Stomach (tissue), 4 donors: Measurements from ENCODE around the gene TNFSF8.

ENCODE experiments used
- CTCF ChIP-seq, 7 experiments: fragments of 450-650 bp in 4 of 7; fragments of 200-600 bp in 3 of 7; sonication (generic) in 3 of 7; IDR thresholded peaks; one replicate each; pipeline ENCODE4 v1.5.1; 2016 to 2019; ENCODE audit warnings: antibody characterized with exemption in 7 of 7, control low read depth in 2 of 7, mild to moderate bottlenecking in 1 of 7
- EP300 ChIP-seq: sonication (generic); formaldehyde crosslinking; IDR thresholded peaks from one replicate; pipeline ENCODE4 v1.6.1; 2017; ENCODE audit warnings: antibody characterized with exemption
- POLR2A ChIP-seq, 4 donors: fragments of 450-650 bp; IDR thresholded peaks; one replicate each; pipeline ENCODE4 v1.6.1; 2016; ENCODE audit warnings: antibody characterized with exemption in 4 of 4, control low read depth in 2 of 4, mild to moderate bottlenecking in 1 of 4, moderate library complexity in 1 of 4
- POLR2AphosphoS5 ChIP-seq, 3 donors: sonication (generic); formaldehyde crosslinking; IDR thresholded peaks; one replicate each; pipeline ENCODE4 v1.6.1; 2016; ENCODE audit warnings: antibody characterized with exemption in 3 of 3

GRCh38 chr9:114973216-114973615, 42.8 kb upstream of the TNFSF8 start:
- no peak for TF ChIP-seq CTCF (IDR thresholded peaks at IDR 0.05)
- no peak for TF ChIP-seq EP300
- TF ChIP-seq POLR2A (IDR thresholded peaks at IDR 0.05) = no peak
- no peak for TF ChIP-seq POLR2AphosphoS5 (IDR thresholded peaks at IDR 0.05)
